DND-41 (cell line): ENCODE results near the gene IFNLR1.

Source experiments
- ATAC-seq: fragments of 200-7000 bp; cut with Tn5 transposase; 3 replicates; pipeline ENCODE4 v1.9.1; 2021; ENCODE audit warnings: low read depth; ENCODE audit not compliant: insufficient read depth
- DNase-seq: peaks from one replicate; pipeline ENCODE4 v3.0.0-alpha.2; 2020
- H2AFZ ChIP-seq: 2 replicates; pipeline ENCODE4 v1.6.0; 2012; ENCODE audit warnings: low read depth, low read length
- H3K27ac ChIP-seq: 2 replicates; pipeline ENCODE4 v1.5.1; 2012; ENCODE audit warnings: low read length, inconsistent platforms
- H3K27me3 ChIP-seq: fragments of 200-600 bp; sonication (generic); 2 replicates; pipeline ENCODE4 v1.6.0; 2012; ENCODE audit warnings: low read length, mild to moderate bottlenecking, inconsistent platforms; ENCODE audit not compliant: insufficient read depth, poor library complexity
- H3K36me3 ChIP-seq: 2 replicates; pipeline ENCODE4 v1.5.1; 2012; ENCODE audit warnings: low read length, inconsistent platforms; ENCODE audit not compliant: insufficient read depth
- H3K4me1 ChIP-seq: 2 replicates; pipeline ENCODE4 v1.5.1; 2012; ENCODE audit warnings: mild to moderate bottlenecking, low read length; ENCODE audit not compliant: insufficient read depth
- H3K4me2 ChIP-seq: 2 replicates; pipeline ENCODE4 v1.6.0; 2012; ENCODE audit warnings: mild to moderate bottlenecking, moderate library complexity, low read length, inconsistent platforms; ENCODE audit not compliant: insufficient read depth
- H3K4me3 ChIP-seq, 2 experiments: fragments of 200-600 bp in 1 of 2; shearing (Covaris generic) in 1 of 2; 2 replicates each; pipeline ENCODE4 v1.5.1; 2012 to 2016; ENCODE audit warnings: inconsistent platforms in 2 of 2, low read length in 2 of 2, mild to moderate bottlenecking in 2 of 2, low read depth in 1 of 2, moderate library complexity in 1 of 2
- H3K79me2 ChIP-seq: 2 replicates; pipeline ENCODE4 v1.6.0; 2012; ENCODE audit warnings: low read length, inconsistent platforms; ENCODE audit not compliant: insufficient read depth
- H3K9ac ChIP-seq: 2 replicates; pipeline ENCODE4 v1.6.0; 2012; ENCODE audit warnings: low read depth, mild to moderate bottlenecking, inconsistent platforms, low read length, moderate library complexity
- H3K9me3 ChIP-seq: 2 replicates; pipeline ENCODE4 v1.5.1; 2012; ENCODE audit warnings: low read length, moderate library complexity, mild to moderate bottlenecking, inconsistent platforms; ENCODE audit not compliant: insufficient read depth, severe bottlenecking
- H4K20me1 ChIP-seq: 2 replicates; pipeline ENCODE4 v1.6.0; 2012; ENCODE audit warnings: low read length; ENCODE audit not compliant: insufficient read depth
- CTCF ChIP-seq: IDR thresholded peaks from 2 replicates; pipeline ENCODE4 v1.5.1; 2012; ENCODE audit warnings: borderline replicate concordance, low read length, moderate library complexity, mild to moderate bottlenecking; ENCODE audit not compliant: poor library complexity, severe bottlenecking; ENCODE audit errors: extremely low read depth
- EZH2 ChIP-seq: IDR thresholded peaks from 3 replicates; pipeline ENCODE4 v1.6.1; 2012; ENCODE audit warnings: borderline replicate concordance, low read depth, mild to moderate bottlenecking, moderate library complexity, low read length, inconsistent platforms; ENCODE audit not compliant: severe bottlenecking

IFNLR1 gene

GRCh38 chr1:24126018-24126671 lies 60.9 kb downstream of the IFNLR1 start:
- Histone ChIP-seq H3K27ac (no peak overlapping the region), H4K20me1 (peaks cover 5% of the 10 kb centered on the region; the same call in 1 of the 2 replicates), H3K4me1 (no peaks in the 10 kb centered on the region), H3K27me3 (peaks cover 2% of the 10 kb centered on the region), H3K79me2 (no peaks in the 10 kb centered on the region), H3K36me3 (no peaks in the 10 kb centered on the region), H2AFZ (no peak overlapping the region), H3K4me2 (no peak overlapping the region), H3K9me3 (peaks cover 5% of the 10 kb centered on the region), H3K4me3 (no peak overlapping the region), H3K9ac (no peak overlapping the region)
- DNase-seq (no peak), ATAC-seq (no peak)
- TF ChIP-seq CTCF (no peak), EZH2 (no peak)

DNA sequence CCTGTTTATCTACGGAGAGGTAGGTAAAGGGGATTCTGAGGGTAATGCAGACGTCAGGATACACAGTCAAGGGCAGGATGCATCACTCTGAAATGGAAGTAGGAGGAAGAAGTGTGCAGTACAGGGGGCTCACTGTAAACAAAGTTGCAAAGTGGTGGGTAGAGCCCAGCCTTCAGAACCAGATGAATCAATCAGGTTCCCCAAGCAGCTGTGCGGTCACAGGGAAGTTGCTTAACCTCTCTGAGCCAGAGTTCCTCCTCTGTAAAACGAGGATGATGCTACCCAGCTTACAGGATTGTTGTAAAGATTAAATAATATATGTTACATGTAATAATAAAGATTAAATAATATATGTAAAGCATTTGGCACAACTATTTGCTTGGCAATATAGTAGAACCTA lies 61.6 kb downstream of the IFNLR1 start:
- no peaks in the 10 kb centered on the region for H3K36me3 ChIP-seq
- ATAC-seq = no peak
- H4K20me1 ChIP-seq = peaks cover 11% of the 10 kb centered on the region
- H3K4me2 ChIP-seq = no peak overlapping the region
- H3K9me3 ChIP-seq = peaks cover 4% of the 10 kb centered on the region
- no peaks in the 10 kb centered on the region for H3K4me1 ChIP-seq
- no peaks in the 10 kb centered on the region for H3K79me2 ChIP-seq
- H3K27ac ChIP-seq = no peak overlapping the region
- H3K4me3 ChIP-seq = no peak overlapping the region
- no peak overlapping the region for H2AFZ ChIP-seq
- TF ChIP-seq EZH2 (no peak), CTCF (no peak)
- H3K27me3 ChIP-seq = peaks cover 9% of the 10 kb centered on the region
- DNase-seq = no peak
- H3K9ac ChIP-seq = no peak overlapping the region

DNA sequence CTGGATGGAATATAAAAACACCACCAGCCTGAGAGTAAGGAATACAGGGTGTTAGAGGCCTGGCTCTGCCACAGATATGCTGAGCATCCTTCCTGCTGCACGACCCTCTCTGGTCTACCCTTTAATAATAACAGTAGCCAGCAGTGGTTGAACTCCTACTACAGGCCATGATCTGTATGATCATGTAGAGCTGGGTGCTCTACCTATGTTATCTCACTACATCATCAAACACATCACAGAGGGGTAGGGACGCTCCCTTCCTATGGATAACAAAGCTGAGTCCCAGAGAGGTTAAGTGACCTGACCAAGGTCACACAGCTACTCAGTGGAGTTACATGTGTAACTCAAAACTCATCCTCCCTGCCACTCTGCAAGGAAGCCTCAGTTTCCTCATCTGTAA lies 62.1 kb downstream of the IFNLR1 start:
- H3K27ac ChIP-seq = no peak overlapping the region
- no peak overlapping the region for H3K4me2 ChIP-seq
- no peaks in the 10 kb centered on the region for H3K4me1 ChIP-seq
- peaks cover 12% of the 10 kb centered on the region for H4K20me1 ChIP-seq
- H3K27me3 ChIP-seq = peaks cover 9% of the 10 kb centered on the region
- no peaks in the 10 kb centered on the region for H3K9me3 ChIP-seq
- DNase-seq (no peak), ATAC-seq (no peak)
- TF ChIP-seq EZH2 (no peak), CTCF (no peak)
- no peak overlapping the region for H3K4me3 ChIP-seq
- no peaks in the 10 kb centered on the region for H3K79me2 ChIP-seq
- H3K36me3 ChIP-seq = no peaks in the 10 kb centered on the region
- no peak overlapping the region for H3K9ac ChIP-seq
- H2AFZ ChIP-seq = no peak overlapping the region
